Measurements from ENCODE around the gene SMTN.

DNA sequence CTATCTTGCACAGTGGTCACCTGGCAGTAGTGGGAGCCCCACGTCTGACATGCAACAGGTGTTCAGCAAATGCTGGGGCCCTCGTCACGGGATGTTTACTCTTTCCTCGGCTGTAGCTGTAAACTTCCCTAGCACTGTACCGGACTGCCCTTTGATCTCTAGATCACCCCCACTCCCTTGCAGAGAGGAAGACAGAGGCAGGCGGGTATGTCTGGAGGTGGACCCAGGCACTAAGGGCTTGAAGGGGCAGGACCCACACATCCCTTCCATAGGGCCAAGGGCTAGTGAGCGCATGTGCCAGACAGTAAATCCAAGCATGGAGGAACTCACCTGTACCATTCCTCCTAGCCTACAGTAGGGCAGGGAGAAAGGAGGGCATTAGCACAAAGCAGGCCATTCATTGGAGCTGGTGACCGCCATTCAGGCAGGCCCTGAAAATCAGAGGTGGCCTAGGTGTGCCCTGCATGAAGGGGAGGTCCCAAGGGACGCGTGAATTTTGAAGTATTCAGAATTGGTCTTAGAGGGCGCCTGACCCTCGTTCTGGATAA is 1.9 kb upstream of the SMTN start:
- TF ChIP-seq POLR2A (IDR thresholded peaks at IDR 0.05), result no peak
- TF ChIP-seq, protein P1, sequence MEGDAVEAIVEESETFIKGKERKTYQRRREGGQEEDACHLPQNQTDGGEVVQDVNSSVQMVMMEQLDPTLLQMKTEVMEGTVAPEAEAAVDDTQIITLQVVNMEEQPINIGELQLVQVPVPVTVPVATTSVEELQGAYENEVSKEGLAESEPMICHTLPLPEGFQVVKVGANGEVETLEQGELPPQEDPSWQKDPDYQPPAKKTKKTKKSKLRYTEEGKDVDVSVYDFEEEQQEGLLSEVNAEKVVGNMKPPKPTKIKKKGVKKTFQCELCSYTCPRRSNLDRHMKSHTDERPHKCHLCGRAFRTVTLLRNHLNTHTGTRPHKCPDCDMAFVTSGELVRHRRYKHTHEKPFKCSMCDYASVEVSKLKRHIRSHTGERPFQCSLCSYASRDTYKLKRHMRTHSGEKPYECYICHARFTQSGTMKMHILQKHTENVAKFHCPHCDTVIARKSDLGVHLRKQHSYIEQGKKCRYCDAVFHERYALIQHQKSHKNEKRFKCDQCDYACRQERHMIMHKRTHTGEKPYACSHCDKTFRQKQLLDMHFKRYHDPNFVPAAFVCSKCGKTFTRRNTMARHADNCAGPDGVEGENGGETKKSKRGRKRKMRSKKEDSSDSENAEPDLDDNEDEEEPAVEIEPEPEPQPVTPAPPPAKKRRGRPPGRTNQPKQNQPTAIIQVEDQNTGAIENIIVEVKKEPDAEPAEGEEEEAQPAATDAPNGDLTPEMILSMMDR (IDR thresholded peaks at IDR 0.05), result no peak
- TF ChIP-seq POLR2AphosphoS5 (IDR thresholded peaks at IDR 0.05), result no peak

All from breast epithelium (tissue), 3 donors.